ENCODE measurements around the gene MYO16.

- TF ChIP-seq EZH2 (IDR thresholded peaks at IDR 0.05; ENCODE audit: borderline replicate concordance, insufficient read depth, low read length, poor library complexity, severe bottlenecking) (no peak), CTCF (IDR thresholded peaks at IDR 0.05; ENCODE audit: poor library complexity, severe bottlenecking) (no peak), MXI1 (conservative IDR thresholded peaks at IDR 0.05; ENCODE audit: poor library complexity, severe bottlenecking) (no peak), EP300 (conservative IDR thresholded peaks at IDR 0.05; ENCODE audit: poor library complexity, severe bottlenecking) (no peak), REST (IDR thresholded peaks at IDR 0.05; ENCODE audit: borderline replicate concordance) (no peak), RAD21 (conservative IDR thresholded peaks at IDR 0.05) (no peak), TAF1 (IDR thresholded peaks at IDR 0.05; ENCODE audit: low read depth) (no peak), POLR2AphosphoS5 (IDR thresholded peaks at IDR 0.05) (no peak)
Measured at GRCh38 chr13:108922108-108922507, 292.7 kb downstream of the MYO16 start.

Measured in neural cell (in vitro differentiated cells).